Tibial artery (tissue), 4 donors: ENCODE data around the gene ABHD1.
"Not testable (repeated sequence)": the region's sequence is repeated elsewhere in the genome, so short reads cannot be mapped to it uniquely, and the experiment has no call there.

Experiments used
- DNase-seq, 2 donors: peaks; one replicate each; pipeline ENCODE4 v3.0.0-alpha.2; 2019
- H3K27ac ChIP-seq, 2 donors: fragments of 200-600 bp; sonication (generic) in 1 of 2; 1 replicate in 1 of 2; 2 replicates in 1 of 2; pipeline ENCODE4 v1.5.1; 2018 to 2019; ENCODE audit warnings: mild to moderate bottlenecking in 1 of 2
- H3K27me3 ChIP-seq, 2 donors: fragments of 200-600 bp; sonication (generic) in 1 of 2; one replicate each; pipeline versions ENCODE4 v1.5.1 to v1.6.0; 2016 to 2019
- H3K36me3 ChIP-seq, 3 donors: fragments of 200-600 bp; sonication (generic) in 2 of 3; one replicate each; pipeline ENCODE4 v1.5.1; 2016 to 2019; ENCODE audit warnings: mild to moderate bottlenecking in 2 of 3
- H3K4me1 ChIP-seq, 4 donors: fragments of 200-600 bp; sonication (generic) in 2 of 4; 1 replicate in 3 of 4; 2 replicates in 1 of 4; pipeline ENCODE4 v1.5.1; 2016 to 2019
- H3K4me3 ChIP-seq, 2 donors: fragments of 200-600 bp; sonication (generic) in 1 of 2; 1 replicate in 1 of 2; 2 replicates in 1 of 2; pipeline ENCODE4 v1.5.1; 2018 to 2019; ENCODE audit warnings: mild to moderate bottlenecking in 2 of 2
- H3K9me3 ChIP-seq, 3 donors: fragments of 200-600 bp; sonication (generic) in 1 of 3; one replicate each; pipeline ENCODE4 v1.5.1; 2016 to 2019
- intact Hi-C: fragments of 100-400 bp; cut with DNase I; formaldehyde crosslinking; loops from one replicate; pipeline ENCODE4 v1.15.0; 2023; ENCODE audit warnings: low total_unique reads
- TF ChIP-seq, protein P1 (sequence below), 2 experiments: fragments of 200-600 bp in 1 of 2; fragments of 450-650 bp in 1 of 2; IDR thresholded peaks; one replicate each; pipeline ENCODE4 v1.5.1; 2017 to 2019; ENCODE audit warnings: antibody characterized with exemption in 2 of 2, mild to moderate bottlenecking in 1 of 2, moderate library complexity in 1 of 2

The ABHD1 gene

DNA sequence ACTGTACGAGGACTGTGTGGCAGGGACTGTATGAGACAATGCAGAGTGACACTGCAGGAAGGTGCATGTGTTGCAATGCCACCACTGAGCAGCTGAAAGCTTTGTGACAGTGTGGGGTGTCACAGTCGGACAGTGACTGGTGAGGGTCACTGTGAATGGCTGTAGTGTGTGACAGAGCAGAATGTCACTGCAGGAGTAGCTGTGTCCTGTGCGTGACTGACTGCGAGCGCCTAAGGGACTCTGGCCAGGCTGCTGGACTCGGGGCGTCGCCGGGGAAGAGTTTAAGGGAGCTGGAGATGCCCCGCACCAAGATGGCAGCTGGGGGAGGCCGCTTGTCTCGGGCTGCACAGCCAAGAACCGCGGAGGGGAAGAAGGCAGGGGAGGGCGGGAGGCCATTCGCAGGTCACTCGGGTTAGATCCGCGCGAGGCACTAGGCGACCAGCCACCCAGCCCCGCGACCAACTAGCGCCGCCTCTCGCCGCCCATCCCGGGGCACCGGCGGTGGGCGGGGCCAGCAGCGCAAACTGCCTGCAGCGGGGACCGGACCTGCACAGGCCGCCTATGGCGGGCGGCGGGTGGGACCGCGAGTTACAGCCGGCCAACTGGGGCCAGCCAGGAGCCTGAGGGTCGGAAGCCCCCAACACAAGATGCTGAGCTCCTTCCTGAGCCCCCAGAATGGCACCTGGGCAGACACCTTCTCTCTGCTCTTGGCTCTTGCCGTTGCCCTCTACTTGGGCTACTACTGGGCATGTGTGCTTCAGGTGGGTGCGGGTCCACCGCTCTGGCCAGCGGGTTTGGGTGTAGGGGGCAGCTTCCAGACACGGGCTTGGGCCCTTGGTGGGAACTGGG is at the start of gene ABHD1:
ABHD1 (plus strand) TSS at position 514 of the 849 bp plus-strand sequence; CDS start at position 648, 134 bp downstream.
- H3K27me3 ChIP-seq = peaks cover 0 to 14% of the 10 kb centered on the region in 2 donors
- H3K4me1 ChIP-seq = peaks cover 0 to 18% (median 11%) of the 10 kb centered on the region in 4 donors
- peak within 1 kb of the TSS in 1 of 2 donors; percentile 3 for H3K27ac ChIP-seq
- H3K4me3 ChIP-seq = peak within 1 kb of the TSS; percentile 52 to 56
- peak; percentile 60 to 81 for DNase-seq
- H3K9me3 ChIP-seq = no peaks in the 10 kb centered on the region
- no peaks in the 10 kb centered on the region for H3K36me3 ChIP-seq
- TF ChIP-seq, protein P1, sequence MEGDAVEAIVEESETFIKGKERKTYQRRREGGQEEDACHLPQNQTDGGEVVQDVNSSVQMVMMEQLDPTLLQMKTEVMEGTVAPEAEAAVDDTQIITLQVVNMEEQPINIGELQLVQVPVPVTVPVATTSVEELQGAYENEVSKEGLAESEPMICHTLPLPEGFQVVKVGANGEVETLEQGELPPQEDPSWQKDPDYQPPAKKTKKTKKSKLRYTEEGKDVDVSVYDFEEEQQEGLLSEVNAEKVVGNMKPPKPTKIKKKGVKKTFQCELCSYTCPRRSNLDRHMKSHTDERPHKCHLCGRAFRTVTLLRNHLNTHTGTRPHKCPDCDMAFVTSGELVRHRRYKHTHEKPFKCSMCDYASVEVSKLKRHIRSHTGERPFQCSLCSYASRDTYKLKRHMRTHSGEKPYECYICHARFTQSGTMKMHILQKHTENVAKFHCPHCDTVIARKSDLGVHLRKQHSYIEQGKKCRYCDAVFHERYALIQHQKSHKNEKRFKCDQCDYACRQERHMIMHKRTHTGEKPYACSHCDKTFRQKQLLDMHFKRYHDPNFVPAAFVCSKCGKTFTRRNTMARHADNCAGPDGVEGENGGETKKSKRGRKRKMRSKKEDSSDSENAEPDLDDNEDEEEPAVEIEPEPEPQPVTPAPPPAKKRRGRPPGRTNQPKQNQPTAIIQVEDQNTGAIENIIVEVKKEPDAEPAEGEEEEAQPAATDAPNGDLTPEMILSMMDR (IDR thresholded peaks at IDR 0.05) = no peak
- intact Hi-C loops = no loop called here

DNA sequence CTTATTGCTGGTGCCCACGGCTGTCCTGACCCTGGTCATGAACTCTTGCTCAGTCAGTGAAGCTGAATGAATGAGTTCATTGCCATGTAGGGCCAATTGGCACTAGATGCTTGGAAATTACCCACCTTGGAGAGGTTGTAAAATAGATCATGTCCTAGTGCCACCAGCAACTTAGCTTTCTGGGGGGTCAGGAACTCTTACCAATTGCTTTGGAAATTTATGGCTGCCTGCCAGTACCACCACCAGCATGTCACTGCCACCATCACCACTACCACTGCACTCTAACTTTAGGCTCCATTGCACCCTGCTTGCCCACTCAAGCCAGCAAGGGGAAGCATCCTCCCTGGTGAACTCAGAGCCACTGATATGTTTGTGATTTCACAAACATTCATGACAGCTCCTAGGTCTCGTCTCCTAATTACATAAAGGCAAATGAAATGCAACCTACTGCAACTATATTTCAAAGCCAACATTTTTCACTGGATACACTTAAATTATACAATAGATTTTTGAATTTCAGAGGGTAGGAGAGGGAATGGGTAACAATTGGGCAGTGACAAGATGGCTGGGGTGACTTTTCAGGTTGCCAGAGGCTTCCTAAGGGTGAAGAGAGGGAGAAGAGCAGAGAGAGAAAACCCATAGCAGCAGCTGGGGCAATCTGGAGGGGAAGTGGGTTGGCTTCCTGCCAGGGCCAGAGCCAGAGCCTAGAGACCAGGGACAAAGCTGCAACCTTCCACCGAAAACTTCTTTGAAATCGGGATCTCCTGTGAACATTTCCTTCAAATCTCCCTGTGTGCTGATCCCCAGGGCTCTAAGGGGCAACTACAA is 48.7 kb upstream of the ABHD1 start:
- peak in 1 of 2 donors; percentile 56 for DNase-seq
- TF ChIP-seq, protein P1 (IDR thresholded peaks at IDR 0.05) = no peak
- Histone ChIP-seq H3K27me3 (no peaks in the 10 kb centered on the region), H3K9me3 (no peaks in the 10 kb centered on the region), H3K4me3 (no peak overlapping the region), H3K27ac (peak overlapping the region; percentile 96 to 98), H3K4me1 (peaks cover 3 to 68% (median 50%) of the 10 kb centered on the region in 4 donors), H3K36me3 (peaks cover 0 to 2% (median 0%) of the 10 kb centered on the region in 3 donors)
- intact Hi-C loops = no loop called here

- intact Hi-C loops, H3K4me3 ChIP-seq, DNase-seq, H3K9me3 ChIP-seq, H3K36me3 ChIP-seq, H3K27me3 ChIP-seq: not testable (repeated sequence)
- peaks cover 0 to 68% (median 50%) of the 10 kb centered on the region in 4 donors for H3K4me1 ChIP-seq
- H3K27ac ChIP-seq = peak overlapping the region; percentile 96 to 98
Observed at GRCh38 chr2:27075566-27075871, 48.1 kb upstream of the ABHD1 start.

DNA sequence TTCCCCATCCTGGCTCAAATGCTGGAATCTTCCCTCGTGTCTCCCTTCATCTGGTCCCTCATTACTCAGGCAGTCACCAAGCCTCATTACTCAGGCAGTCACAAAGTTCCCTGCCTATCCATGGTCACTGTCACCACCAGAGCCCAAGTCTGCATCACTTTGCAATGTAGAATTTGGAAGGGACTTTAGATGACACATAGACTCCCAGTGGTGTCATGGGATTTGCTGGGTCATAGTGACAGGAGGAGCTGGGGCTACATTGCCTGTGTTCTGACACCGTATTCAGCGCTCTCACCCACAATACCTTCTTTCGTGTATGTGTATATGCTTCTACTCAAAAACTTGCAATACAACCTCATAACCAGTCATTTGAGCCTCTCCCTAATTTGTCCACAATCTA is 47.3 kb upstream of the ABHD1 start:
- H3K4me3 ChIP-seq = no peak overlapping the region
- H3K36me3 ChIP-seq = no peaks in the 10 kb centered on the region
- H3K9me3 ChIP-seq = no peaks in the 10 kb centered on the region
- peaks cover 0 to 72% (median 54%) of the 10 kb centered on the region in 4 donors for H3K4me1 ChIP-seq
- no peak for DNase-seq
- intact Hi-C loops = no loop called here
- H3K27me3 ChIP-seq = no peaks in the 10 kb centered on the region
- TF ChIP-seq, protein P1 (IDR thresholded peaks at IDR 0.05) = no peak
- H3K27ac ChIP-seq = peak overlapping the region; percentile 96 to 98

DNA sequence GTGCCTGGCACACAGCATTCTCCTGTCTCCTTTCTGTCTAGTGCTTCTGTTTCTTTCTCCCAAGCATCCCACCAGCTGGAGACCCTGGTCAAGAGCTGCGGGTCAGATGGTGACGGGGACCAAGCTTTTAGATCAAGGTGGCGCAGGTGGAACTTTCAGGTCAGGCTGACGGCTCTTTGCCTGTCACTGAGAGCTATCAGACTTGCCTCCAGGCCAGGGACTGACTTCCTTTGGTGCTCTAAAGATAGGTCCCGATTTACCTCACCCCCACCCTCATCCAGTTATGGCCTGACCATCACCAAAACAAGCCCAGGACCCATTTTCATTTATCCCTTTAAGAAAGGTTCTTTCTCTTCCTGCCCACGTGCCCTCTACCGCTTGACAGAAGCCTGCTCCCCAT is 46.4 kb upstream of the ABHD1 start:
- Histone ChIP-seq H3K27me3 (no peaks in the 10 kb centered on the region), H3K4me1 (peaks cover 0 to 77% (median 61%) of the 10 kb centered on the region in 4 donors)

More for the DNA sequence above, 46.4 kb upstream of the ABHD1 start:
- peaks cover 1 to 4% (median 3%) of the 10 kb centered on the region in 3 donors for H3K36me3 ChIP-seq
- peak overlapping the region; percentile 96 to 98 for H3K27ac ChIP-seq
- H3K4me3 ChIP-seq = no peak overlapping the region
- DNase-seq = no peak
- TF ChIP-seq, protein P1 (IDR thresholded peaks at IDR 0.05) = no peak
- intact Hi-C loops = no loop called here
- no peaks in the 10 kb centered on the region for H3K9me3 ChIP-seq
